Measurements from ENCODE around the gene HOXA11.

GRCh38 chr7:27193335-27194001, 8.4 kb upstream of the HOXA11 start:
- no peak for TF ChIP-seq USF2 (IDR thresholded peaks at IDR 0.05; ENCODE audit: low read depth, low read length)
- no peak for TF ChIP-seq CTCF (conservative IDR thresholded peaks at IDR 0.05; ENCODE audit: low read depth, low read length)
- no peak for TF ChIP-seq CEBPB (IDR thresholded peaks at IDR 0.05; ENCODE audit: low read depth, low read length)
- TF ChIP-seq BHLHE40 (IDR thresholded peaks at IDR 0.05; ENCODE audit: low read depth, low read length): no peak
- no peak for TF ChIP-seq POLR2A (IDR thresholded peaks at IDR 0.05; ENCODE audit: low read depth, low read length)
- no peak for TF ChIP-seq SMC3 (IDR thresholded peaks at IDR 0.05; ENCODE audit: low read depth, low read length)
- no peak for TF ChIP-seq RAD21 (IDR thresholded peaks at IDR 0.05; ENCODE audit: low read length)
- no peak for TF ChIP-seq RFX5 (IDR thresholded peaks at IDR 0.05; ENCODE audit: low read depth, low read length)
- TF ChIP-seq ELK1 (IDR thresholded peaks at IDR 0.05; ENCODE audit: borderline replicate concordance, low read depth, low read length): no peak
- TF ChIP-seq MXI1 (IDR thresholded peaks at IDR 0.05; ENCODE audit: borderline replicate concordance, low read depth, low read length): no peak
- TF ChIP-seq CHD1 (IDR thresholded peaks at IDR 0.05; ENCODE audit: low read depth, low read length): no peak
- TF ChIP-seq MAFK (IDR thresholded peaks at IDR 0.05; ENCODE audit: low read depth, low read length): no peak

All from IMR-90 (cell line).